Skeletal muscle tissue (tissue), 4 donors: ENCODE measurements around the gene HIP1R. TPM values are rescaled to one million over a fixed set of nuclear protein-coding genes. Genes with fewer than 3 reads are reported as not detected.

Source experiments
- H3K27ac ChIP-seq: one replicate; pipeline ENCODE4 v1.7.0; 2013; ENCODE audit warnings: mild to moderate bottlenecking, low read depth, low read length, inconsistent platforms
- H3K27me3 ChIP-seq, 3 donors: one replicate each; pipeline ENCODE4 v1.7.0; 2013; ENCODE audit warnings: low read length in 3 of 3; ENCODE audit not compliant: control insufficient read depth in 3 of 3, insufficient read depth in 3 of 3
- H3K36me3 ChIP-seq, 3 donors: one replicate each; pipeline ENCODE4 v1.7.0; 2013; ENCODE audit warnings: low read length in 3 of 3; ENCODE audit not compliant: control insufficient read depth in 3 of 3, insufficient read depth in 3 of 3
- H3K4me1 ChIP-seq, 3 donors: one replicate each; pipeline ENCODE4 v1.7.0; 2013; ENCODE audit warnings: low read length in 3 of 3, mild to moderate bottlenecking in 3 of 3; ENCODE audit not compliant: control insufficient read depth in 3 of 3, insufficient read depth in 3 of 3
- H3K4me3 ChIP-seq, 3 donors: one replicate each; pipeline ENCODE4 v1.7.0; 2013; ENCODE audit warnings: low read length in 3 of 3
- H3K9ac ChIP-seq, 3 donors: one replicate each; pipeline ENCODE4 v1.7.0; 2013; ENCODE audit warnings: low read length in 3 of 3, mild to moderate bottlenecking in 3 of 3, moderate library complexity in 2 of 3, low read depth in 1 of 3
- H3K9me3 ChIP-seq, 3 donors: one replicate each; pipeline ENCODE4 v1.7.0; 2013; ENCODE audit warnings: low read length in 3 of 3; ENCODE audit not compliant: control insufficient read depth in 3 of 3
- total RNA-seq: library from RNA; depleted of rRNA; stranded (reverse); fragments of >200 nt; gene quantifications from one replicate; pipeline ENCODE4 v1.2.3, GENCODE V29; 2014
- donor health status: Osteomylitis.

Gene HIP1R
- total RNA-seq, 1 donor from 2014 or later: 6.3 TPM

- no peak overlapping the region for H3K9ac ChIP-seq
- H3K4me3 ChIP-seq: no peak overlapping the region
- H3K9me3 ChIP-seq: no peaks in the 10 kb centered on the region
- H3K27ac ChIP-seq: no peak overlapping the region
- peaks cover 4 to 8% (median 6%) of the 10 kb centered on the region in 3 donors for H3K4me1 ChIP-seq
- no peaks in the 10 kb centered on the region for H3K36me3 ChIP-seq
- no peaks in the 10 kb centered on the region for H3K27me3 ChIP-seq
Observed at GRCh38 chr12:122830517-122831214, 4.6 kb upstream of the HIP1R start.

DNA sequence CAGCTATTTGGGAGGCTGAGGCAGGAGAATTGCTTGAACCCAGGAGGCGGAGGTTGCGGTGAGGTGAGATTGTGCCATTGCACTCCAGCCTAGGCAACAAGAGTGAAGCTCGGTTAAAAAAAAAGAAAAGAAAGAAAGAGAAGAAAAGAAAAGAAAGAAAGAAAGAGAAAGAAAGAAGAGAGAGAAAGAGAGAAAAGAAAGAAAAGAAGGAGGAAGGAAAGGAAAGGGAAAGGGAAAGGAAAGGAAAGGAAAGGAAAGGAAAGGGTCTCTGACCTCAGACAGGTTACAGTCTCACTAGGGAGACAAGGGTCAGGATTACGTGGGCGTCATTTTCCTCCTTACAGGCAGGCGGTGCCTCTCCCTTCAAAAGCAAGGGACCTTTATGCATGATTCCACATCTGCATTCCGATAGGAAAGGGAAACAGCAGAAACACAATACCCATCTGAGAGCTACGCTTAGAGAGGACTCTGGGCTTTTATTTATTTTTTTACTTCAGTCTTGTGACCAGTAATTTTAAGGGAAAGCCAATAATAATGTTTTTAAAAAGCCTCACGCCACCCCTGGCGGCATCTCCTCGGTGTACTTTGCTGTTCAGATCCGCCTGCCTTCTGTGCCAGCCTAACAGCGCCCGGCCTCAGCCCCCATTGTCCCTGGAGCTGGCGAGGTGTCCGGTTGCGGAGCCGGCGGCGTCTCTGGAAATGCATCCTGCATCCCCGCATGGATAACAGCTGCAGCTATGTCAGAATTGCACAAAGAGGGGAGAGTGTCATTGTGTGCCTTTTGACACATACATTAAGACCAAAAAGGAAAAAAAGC is 945 bp upstream of the HIP1R start:
- no peaks in the 10 kb centered on the region for H3K36me3 ChIP-seq
- H3K9ac ChIP-seq: peak overlapping the region; percentile 53 to 65 (median 57)
- peak overlapping the region; percentile 58 to 69 (median 67) for H3K4me3 ChIP-seq
- no peak overlapping the region for H3K27ac ChIP-seq
- no peaks in the 10 kb centered on the region for H3K27me3 ChIP-seq
- no peaks in the 10 kb centered on the region for H3K9me3 ChIP-seq
- peaks cover 4 to 12% (median 6%) of the 10 kb centered on the region in 3 donors for H3K4me1 ChIP-seq

DNA sequence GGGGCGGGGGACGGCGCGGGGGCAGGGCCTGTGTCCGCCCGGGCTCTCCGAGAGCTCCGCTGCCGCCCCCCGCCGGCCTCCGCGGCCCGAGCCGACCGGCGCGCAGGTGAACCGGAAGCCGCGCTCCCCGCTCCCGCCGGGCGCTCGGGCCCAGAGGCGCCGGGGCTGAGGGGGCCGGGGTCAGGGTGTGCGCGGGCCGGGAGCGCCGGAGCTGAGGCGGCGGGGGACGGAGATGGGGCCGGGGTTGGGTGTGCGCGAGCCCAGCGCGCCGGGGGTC is 431 bp downstream of the HIP1R start:
- H3K4me1 ChIP-seq: peaks cover 12 to 18% (median 12%) of the 10 kb centered on the region in 3 donors
- H3K9ac ChIP-seq: peak overlapping the region in 2 of 3 donors; percentile 64 to 73
- H3K27ac ChIP-seq: no peak overlapping the region
- H3K36me3 ChIP-seq: no peaks in the 10 kb centered on the region
- H3K27me3 ChIP-seq: no peaks in the 10 kb centered on the region
- peak overlapping the region; percentile 69 to 76 (median 72) for H3K4me3 ChIP-seq
- no peaks in the 10 kb centered on the region for H3K9me3 ChIP-seq

DNA sequence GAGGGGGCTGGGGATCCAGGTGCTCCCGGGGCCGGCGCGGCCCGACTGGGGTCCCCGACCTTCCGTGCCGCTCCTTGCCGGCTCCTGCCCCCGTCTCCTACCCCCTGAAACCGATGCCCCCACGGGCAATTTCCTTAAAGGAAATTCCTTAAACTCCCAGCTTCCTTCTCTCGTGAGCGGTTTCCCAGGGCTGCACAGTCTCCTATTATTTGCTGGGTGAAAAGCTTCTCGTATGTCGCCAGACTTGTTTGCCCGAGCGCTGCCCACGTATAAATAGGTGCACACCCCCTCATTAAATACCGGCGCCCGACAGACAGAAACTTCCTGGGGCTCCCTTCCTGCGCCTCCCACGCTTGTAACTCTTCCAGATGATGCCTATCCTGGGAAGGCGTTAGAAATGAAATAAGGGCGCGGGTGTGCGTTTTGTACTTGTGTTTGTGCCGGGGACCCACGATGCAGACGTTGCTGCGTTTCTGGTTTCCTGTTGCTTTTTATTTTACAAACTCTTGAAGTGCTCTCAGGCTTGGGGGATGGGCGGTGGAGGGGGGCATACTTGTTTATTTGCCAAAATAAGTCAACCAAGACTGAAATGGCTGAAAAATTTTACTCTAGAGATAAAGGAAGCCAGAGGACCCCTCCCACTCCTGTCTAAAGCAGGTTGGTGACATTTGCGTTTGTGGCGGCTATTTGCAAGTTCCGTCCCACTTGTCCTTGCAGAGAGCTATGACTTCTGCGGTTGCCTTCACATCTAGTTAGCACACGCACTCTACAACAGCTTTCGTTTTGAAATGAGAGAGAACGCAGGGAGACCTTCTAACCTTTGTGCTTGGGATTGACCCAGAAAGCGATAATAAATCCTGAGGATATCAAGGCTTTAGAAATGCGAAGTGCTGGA is 1.0 kb downstream of the HIP1R start:
- H3K9me3 ChIP-seq: no peaks in the 10 kb centered on the region
- peaks cover 15 to 23% (median 18%) of the 10 kb centered on the region in 3 donors for H3K4me1 ChIP-seq
- H3K27me3 ChIP-seq: no peaks in the 10 kb centered on the region
- peak overlapping the region; percentile 63 to 73 (median 64) for H3K9ac ChIP-seq
- H3K4me3 ChIP-seq: peak overlapping the region; percentile 69 to 76 (median 72)
- H3K27ac ChIP-seq: no peak overlapping the region
- no peaks in the 10 kb centered on the region for H3K36me3 ChIP-seq

DNA sequence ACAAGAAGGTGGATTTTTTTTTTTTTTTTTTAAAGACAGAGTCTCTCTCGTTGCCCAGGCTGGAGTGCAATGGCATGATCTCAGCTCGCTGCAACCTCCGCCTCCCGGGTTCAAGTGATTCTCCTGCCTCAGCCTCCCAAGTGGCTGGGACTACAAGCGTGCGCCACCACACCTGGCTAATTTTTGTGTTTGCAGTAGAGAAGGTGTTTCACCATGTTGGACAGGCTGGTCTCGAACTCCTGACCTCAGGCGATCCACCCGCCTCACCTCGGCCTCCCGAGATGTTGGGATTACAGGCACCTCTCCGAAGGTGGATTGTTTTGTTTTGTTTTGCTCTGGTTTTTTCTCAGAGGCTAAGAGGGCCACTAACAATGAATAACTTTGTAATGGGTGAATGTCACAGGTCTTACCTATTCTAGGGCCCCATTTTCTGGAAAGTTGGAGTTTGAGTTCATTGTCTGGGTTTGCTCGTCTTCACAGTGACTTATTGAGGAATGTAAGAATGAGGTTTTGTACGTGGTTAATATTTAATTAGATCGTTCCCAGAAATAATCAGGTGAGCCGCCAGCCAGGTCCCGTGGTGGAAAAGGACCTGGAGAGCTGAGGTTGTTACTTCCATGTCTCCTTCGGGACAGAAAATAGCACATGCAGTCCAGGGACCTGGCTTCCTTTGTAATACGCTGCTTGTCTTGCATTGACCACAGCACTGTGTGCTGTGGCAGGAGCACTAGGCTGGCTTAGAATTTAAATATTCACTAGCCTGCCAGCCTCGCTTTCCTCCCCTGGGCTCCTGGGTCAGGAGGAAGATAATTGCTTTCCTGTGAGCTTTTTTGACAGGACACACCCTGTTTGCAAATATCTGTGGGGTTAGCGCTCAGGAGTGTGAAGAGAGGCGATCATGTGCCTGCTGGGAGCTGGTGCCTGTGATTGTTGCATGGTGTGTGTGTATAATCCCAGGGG is 2.3 kb downstream of the HIP1R start:
- Histone ChIP-seq H3K4me3 (no peak overlapping the region), H3K27me3 (no peaks in the 10 kb centered on the region), H3K4me1 (peaks cover 28 to 35% (median 29%) of the 10 kb centered on the region in 3 donors), H3K9me3 (no peaks in the 10 kb centered on the region), H3K36me3 (no peaks in the 10 kb centered on the region), H3K27ac (no peak overlapping the region), H3K9ac (peak overlapping the region in 1 of 3 donors; percentile 16)

DNA sequence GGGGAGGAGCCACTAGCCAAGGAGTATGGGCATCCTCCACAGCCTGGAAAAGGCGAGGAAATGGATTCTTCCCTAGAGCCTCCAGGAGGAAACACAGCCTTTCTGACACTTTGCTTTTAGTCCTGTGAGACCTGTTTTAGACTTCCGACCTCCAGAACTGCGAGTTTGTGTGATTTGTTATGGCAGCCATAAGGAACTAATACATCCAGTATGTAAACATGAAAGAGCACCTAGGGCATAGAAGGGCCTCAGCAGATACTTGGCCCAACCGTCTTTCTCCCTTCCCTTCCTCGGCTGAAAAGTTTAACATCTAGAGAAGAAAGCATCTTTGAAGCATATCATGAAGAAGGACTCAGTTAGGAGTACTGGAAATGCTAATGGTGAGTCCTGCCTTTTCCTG is 3.6 kb downstream of the HIP1R start:
- Histone ChIP-seq H3K9me3 (no peaks in the 10 kb centered on the region), H3K27me3 (no peaks in the 10 kb centered on the region), H3K36me3 (no peaks in the 10 kb centered on the region), H3K27ac (no peak overlapping the region), H3K4me3 (no peak overlapping the region), H3K4me1 (peaks cover 32 to 35% (median 34%) of the 10 kb centered on the region in 3 donors), H3K9ac (no peak overlapping the region)

DNA sequence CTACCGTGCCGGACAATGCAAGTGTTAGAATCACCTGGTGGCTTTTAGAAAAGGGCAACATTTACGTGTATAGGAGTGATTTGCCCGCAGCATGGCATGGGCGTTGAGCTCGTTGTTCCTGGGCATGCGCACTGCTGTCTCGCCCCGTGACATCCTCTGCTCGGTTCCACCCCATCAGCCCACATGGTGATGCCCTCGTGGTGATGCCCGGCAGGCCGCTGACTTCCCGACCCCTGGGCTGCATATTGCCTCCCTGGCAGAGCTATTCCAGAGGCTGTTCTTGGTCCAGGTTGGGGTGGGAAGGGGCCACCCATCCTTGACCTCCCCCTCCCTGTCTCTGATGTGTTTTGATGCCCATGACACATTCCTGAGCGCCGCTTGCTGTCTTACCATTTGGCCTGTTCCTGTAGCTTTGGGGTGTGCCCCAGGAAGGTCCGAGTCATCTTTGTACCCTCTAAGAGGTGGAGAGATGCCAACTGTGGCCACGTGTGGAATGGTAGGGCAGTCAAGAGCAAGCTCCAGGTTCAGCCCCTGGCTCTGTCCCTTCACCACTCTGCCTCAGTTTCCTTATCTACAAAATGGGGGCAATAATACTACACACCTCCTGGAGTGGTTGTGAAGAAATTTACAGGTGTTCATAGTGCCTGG is 4.8 kb downstream of the HIP1R start:
- Histone ChIP-seq H3K4me3 (no peak overlapping the region), H3K27ac (no peak overlapping the region), H3K4me1 (peaks cover 27 to 30% (median 28%) of the 10 kb centered on the region in 3 donors), H3K9ac (peak overlapping the region in 1 of 3 donors; percentile 30), H3K36me3 (no peaks in the 10 kb centered on the region), H3K9me3 (no peaks in the 10 kb centered on the region), H3K27me3 (no peaks in the 10 kb centered on the region)

DNA sequence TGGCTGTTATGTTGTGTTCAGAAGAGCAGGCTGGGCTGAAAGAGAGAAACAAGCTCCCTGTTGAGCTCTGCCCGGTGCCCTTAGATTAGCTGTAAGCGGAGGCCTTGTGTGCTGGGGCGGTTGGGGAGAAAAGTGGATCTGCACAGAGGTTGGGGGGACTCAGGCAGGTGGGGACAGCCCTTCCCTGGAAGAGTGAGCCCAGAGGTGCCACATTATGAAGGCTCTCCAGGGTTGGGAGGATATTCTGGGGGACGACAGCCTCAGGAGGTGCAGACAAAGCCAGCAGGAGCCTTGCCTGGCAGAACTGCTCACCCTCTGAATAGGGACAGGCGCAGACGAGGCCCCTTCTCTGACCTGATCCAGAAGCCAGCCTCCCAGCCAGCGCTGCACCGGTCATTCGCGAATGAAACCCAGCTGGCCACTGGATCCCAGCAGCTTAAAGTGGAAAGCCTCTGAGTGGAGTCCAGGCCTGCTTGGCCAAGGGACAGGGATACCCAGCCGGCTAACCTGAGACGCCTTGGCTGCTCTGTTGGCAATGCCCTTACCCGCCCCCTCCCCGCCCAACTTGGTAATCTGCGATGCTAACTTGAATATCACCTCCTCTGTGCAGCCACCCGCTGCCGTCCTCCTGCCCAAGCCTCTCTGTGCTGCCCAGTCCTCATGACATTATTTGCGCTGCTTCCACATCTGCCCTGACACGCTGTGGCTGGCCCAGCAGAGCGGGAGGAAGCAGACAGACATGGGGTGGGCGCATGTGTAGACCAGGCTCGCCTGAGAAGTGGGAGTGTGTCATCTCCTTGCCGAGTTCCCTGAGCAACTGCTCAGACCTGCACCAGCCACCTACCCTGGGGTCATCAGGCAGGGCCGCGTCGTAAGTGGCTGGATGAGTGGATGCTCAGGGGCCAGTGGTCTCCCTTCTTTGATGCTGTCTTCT is 5.6 kb downstream of the HIP1R start:
- Histone ChIP-seq H3K27me3 (no peaks in the 10 kb centered on the region), H3K27ac (no peak overlapping the region), H3K36me3 (no peaks in the 10 kb centered on the region), H3K9me3 (no peaks in the 10 kb centered on the region), H3K4me3 (peak overlapping the region in 1 of 3 donors; percentile 29), H3K4me1 (peaks cover 32 to 36% (median 33%) of the 10 kb centered on the region in 3 donors), H3K9ac (peak overlapping the region; percentile 23 to 64 (median 30))
